Activated CD4-positive, alpha-beta T cell treated with anti-CD3 and anti-CD28 coated beads, Interleukin-2, amount 10 ng/mL, durations not matched to agents 24 days and 14 days (primary cell): Measurements from ENCODE around the gene TPRX2. TPM values are rescaled to one million over a fixed set of nuclear protein-coding genes. Genes with fewer than 3 reads are reported as not detected.
"Not testable (repeated sequence)": the region's sequence is repeated elsewhere in the genome, so short reads cannot be mapped to it uniquely, and the experiment has no call there.

Source experiments
- DNase-seq: peaks from one replicate; pipeline ENCODE4 v3.0.0; 2022
- H3K27ac Mint-ChIP-seq: one replicate; pipeline ENCODE4 v1.8.0; 2022; ENCODE audit warnings: mild to moderate bottlenecking, mixed read lengths
- H3K27me3 Mint-ChIP-seq: one replicate; pipeline ENCODE4 v1.8.0; 2022; ENCODE audit warnings: mixed read lengths
- H3K36me3 Mint-ChIP-seq: one replicate; pipeline ENCODE4 v1.8.0; 2022; ENCODE audit warnings: low read depth, mild to moderate bottlenecking, mixed read lengths
- H3K4me1 Mint-ChIP-seq: one replicate; pipeline ENCODE4 v1.8.0; 2021; ENCODE audit warnings: mixed read lengths
- H3K4me3 Mint-ChIP-seq: one replicate; pipeline ENCODE4 v1.8.0; 2022; ENCODE audit warnings: mild to moderate bottlenecking, moderate library complexity, mixed read lengths
- H3K9me3 Mint-ChIP-seq: one replicate; pipeline ENCODE4 v1.8.0; 2021; ENCODE audit warnings: mixed read lengths
- intact Hi-C: fragments of 100-400 bp; cut with micrococcal nuclease; formaldehyde crosslinking; loops from one replicate; pipeline ENCODE4 v1.15.1; 2023
- total RNA-seq: library from RNA; stranded (reverse); gene quantifications from 2 replicates; pipeline ENCODE4 v1.2.3, GENCODE V29; 2022

Gene TPRX2
- total RNA-seq, result not detected in 2 replicates

- H3K27ac Mint-ChIP-seq, H3K4me3 Mint-ChIP-seq, H3K36me3 Mint-ChIP-seq, intact Hi-C loops, H3K4me1 Mint-ChIP-seq, H3K9me3 Mint-ChIP-seq, DNase-seq: not testable (repeated sequence)
- peaks cover 11% of the 10 kb centered on the region for H3K27me3 Mint-ChIP-seq
Measured at GRCh38 chr19:47858646-47859285, at the start of gene TPRX2. Gene TPRX2, plus strand, starts transcription at chr19:47859235. Its CDS starts 12 bp downstream, at chr19:47859247.

- H3K9me3 Mint-ChIP-seq, result no peaks in the 10 kb centered on the region
- H3K4me1 Mint-ChIP-seq, result no peaks in the 10 kb centered on the region
- intact Hi-C loops, result no loop called here
- no peaks in the 10 kb centered on the region for H3K36me3 Mint-ChIP-seq
- H3K27me3 Mint-ChIP-seq, result no peaks in the 10 kb centered on the region
- DNase-seq, result peak; percentile 93
- no peak overlapping the region for H3K27ac Mint-ChIP-seq
- no peak overlapping the region for H3K4me3 Mint-ChIP-seq
Measured at GRCh38 chr19:47813304-47813994, 45.6 kb upstream of the TPRX2 start.

- H3K27me3 Mint-ChIP-seq, result peaks cover 2% of the 10 kb centered on the region
- H3K36me3 Mint-ChIP-seq, result no peaks in the 10 kb centered on the region
- intact Hi-C loops, result no loop called here
- H3K27ac Mint-ChIP-seq, result no peak overlapping the region
- no peak for DNase-seq
- H3K9me3 Mint-ChIP-seq, result no peaks in the 10 kb centered on the region
- H3K4me1 Mint-ChIP-seq, result no peaks in the 10 kb centered on the region
- no peak overlapping the region for H3K4me3 Mint-ChIP-seq
Measured at GRCh38 chr19:47813995-47814328, 45.1 kb upstream of the TPRX2 start.

GRCh38 chr19:47816270-47816669 is 42.8 kb upstream of the TPRX2 start:
- not testable (repeated sequence) for H3K36me3 Mint-ChIP-seq, H3K27ac Mint-ChIP-seq, DNase-seq, H3K4me3 Mint-ChIP-seq, H3K4me1 Mint-ChIP-seq, H3K9me3 Mint-ChIP-seq
- H3K27me3 Mint-ChIP-seq, result peaks cover 17% of the 10 kb centered on the region
- intact Hi-C loops, result loop anchor here (5.0 kb wide), 1 partner anchor 46 kb away; no protein-coding TSS in a partner anchor

GRCh38 chr19:47818221-47818620 is 40.8 kb upstream of the TPRX2 start:
- H3K27ac Mint-ChIP-seq, H3K4me1 Mint-ChIP-seq, H3K36me3 Mint-ChIP-seq, H3K4me3 Mint-ChIP-seq, DNase-seq, H3K9me3 Mint-ChIP-seq: not testable (repeated sequence)
- intact Hi-C loops, result loop anchor here (5.0 kb wide), 1 partner anchor 44 kb away; no protein-coding TSS in a partner anchor
- H3K27me3 Mint-ChIP-seq, result peaks cover 17% of the 10 kb centered on the region

GRCh38 chr19:47819858-47820257 is 39.2 kb upstream of the TPRX2 start:
- Mint-ChIP-seq H3K36me3 (no peaks in the 10 kb centered on the region), H3K27me3 (peaks cover 17% of the 10 kb centered on the region), H3K9me3 (no peaks in the 10 kb centered on the region), H3K4me1 (peaks cover 4% of the 10 kb centered on the region), H3K4me3 (no peak overlapping the region), H3K27ac (no peak overlapping the region)
- intact Hi-C loops, result loop anchor here (5.0 kb wide), 1 partner anchor 42 kb away; no protein-coding TSS in a partner anchor
- no peak for DNase-seq

- no peaks in the 10 kb centered on the region for H3K36me3 Mint-ChIP-seq
- no peaks in the 10 kb centered on the region for H3K9me3 Mint-ChIP-seq
- no peak overlapping the region for H3K4me3 Mint-ChIP-seq
- peaks cover 4% of the 10 kb centered on the region for H3K4me1 Mint-ChIP-seq
- H3K27ac Mint-ChIP-seq, result no peak overlapping the region
- intact Hi-C loops, result no loop called here
- DNase-seq, result no peak
- peaks cover 17% of the 10 kb centered on the region for H3K27me3 Mint-ChIP-seq
Measured at GRCh38 chr19:47820410-47820809, 38.6 kb upstream of the TPRX2 start.

- no peaks in the 10 kb centered on the region for H3K9me3 Mint-ChIP-seq
- no peaks in the 10 kb centered on the region for H3K36me3 Mint-ChIP-seq
- no peak within 1 kb of the TSS for H3K4me3 Mint-ChIP-seq
- H3K27ac Mint-ChIP-seq, result no peak within 1 kb of the TSS
- intact Hi-C loops, result no loop called here
- DNase-seq, result no peak
- peaks cover 17% of the 10 kb centered on the region for H3K27me3 Mint-ChIP-seq
- H3K4me1 Mint-ChIP-seq, result peaks cover 4% of the 10 kb centered on the region
Measured at GRCh38 chr19:47821460-47822020, 37.5 kb upstream of the TPRX2 start, which contains the start of gene CRX. Gene CRX, plus strand, starts transcription at chr19:47821937. Its CDS starts 12,507 bp downstream, at chr19:47834444.

GRCh38 chr19:47824396-47824795 is 34.6 kb upstream of the TPRX2 start:
- no peak overlapping the region for H3K27ac Mint-ChIP-seq
- H3K4me1 Mint-ChIP-seq, result peaks cover 4% of the 10 kb centered on the region
- no peaks in the 10 kb centered on the region for H3K9me3 Mint-ChIP-seq
- DNase-seq, result no peak
- no peaks in the 10 kb centered on the region for H3K36me3 Mint-ChIP-seq
- intact Hi-C loops, result no loop called here
- H3K4me3 Mint-ChIP-seq, result no peak overlapping the region
- peaks cover 16% of the 10 kb centered on the region for H3K27me3 Mint-ChIP-seq

GRCh38 chr19:47826800-47827199 is 32.2 kb upstream of the TPRX2 start:
- Mint-ChIP-seq H3K27me3 (peaks cover 4% of the 10 kb centered on the region), H3K36me3 (no peaks in the 10 kb centered on the region), H3K4me3 (no peak overlapping the region), H3K27ac (no peak overlapping the region), H3K9me3 (no peaks in the 10 kb centered on the region), H3K4me1 (no peaks in the 10 kb centered on the region)
- no peak for DNase-seq
- intact Hi-C loops, result no loop called here

- Mint-ChIP-seq H3K4me1 (no peaks in the 10 kb centered on the region), H3K9me3 (no peaks in the 10 kb centered on the region), H3K4me3 (no peak overlapping the region), H3K27ac (no peak overlapping the region), H3K27me3 (peaks cover 4% of the 10 kb centered on the region), H3K36me3 (no peaks in the 10 kb centered on the region)
- DNase-seq, result no peak
- intact Hi-C loops, result no loop called here
Measured at GRCh38 chr19:47832723-47833122, 26.3 kb upstream of the TPRX2 start.

- Mint-ChIP-seq H3K4me1 (no peaks in the 10 kb centered on the region), H3K4me3 (no peak overlapping the region), H3K36me3 (no peaks in the 10 kb centered on the region), H3K27me3 (no peaks in the 10 kb centered on the region), H3K27ac (no peak overlapping the region), H3K9me3 (no peaks in the 10 kb centered on the region)
- DNase-seq, result no peak
- intact Hi-C loops, result no loop called here
Measured at GRCh38 chr19:47836038-47836437, 23.0 kb upstream of the TPRX2 start.

- no peak overlapping the region for H3K4me3 Mint-ChIP-seq
- H3K36me3 Mint-ChIP-seq, result no peaks in the 10 kb centered on the region
- H3K27ac Mint-ChIP-seq, result no peak overlapping the region
- H3K27me3 Mint-ChIP-seq, result peaks cover 1% of the 10 kb centered on the region
- intact Hi-C loops, result no loop called here
- DNase-seq, result no peak
- no peaks in the 10 kb centered on the region for H3K9me3 Mint-ChIP-seq
- H3K4me1 Mint-ChIP-seq, result no peaks in the 10 kb centered on the region
Measured at GRCh38 chr19:47839411-47839810, 19.6 kb upstream of the TPRX2 start.

- no peak overlapping the region for H3K27ac Mint-ChIP-seq
- H3K4me3 Mint-ChIP-seq, result no peak overlapping the region
- H3K27me3 Mint-ChIP-seq, result peaks cover 1% of the 10 kb centered on the region
- H3K4me1 Mint-ChIP-seq, result no peaks in the 10 kb centered on the region
- no peaks in the 10 kb centered on the region for H3K9me3 Mint-ChIP-seq
- H3K36me3 Mint-ChIP-seq, result no peaks in the 10 kb centered on the region
- no peak for DNase-seq
- intact Hi-C loops, result no loop called here
Measured at GRCh38 chr19:47839913-47840312, 19.1 kb upstream of the TPRX2 start.
